Stimulated activated CD8-positive, alpha-beta memory T cell treated with anti-CD3 and anti-CD28 coated beads, Interleukin-15, amount 100 ng/mL, for 4 hours (primary cell): ENCODE results near the gene COL13A1.

ENCODE experiments used
- DNase-seq, 2 donors: peaks; one replicate each; pipeline ENCODE4 v3.0.0-alpha.2; 2020; ENCODE audit warnings: low read depth in 2 of 2

The COL13A1 gene

GRCh38 chr10:69885379-69886013 is 83.8 kb downstream of the COL13A1 start:
- DNase-seq = no peak

- DNase-seq = no peak
These were observed 87.3 kb downstream of the COL13A1 start for GRCh38 chr10:69888882-69889584.

DNA sequence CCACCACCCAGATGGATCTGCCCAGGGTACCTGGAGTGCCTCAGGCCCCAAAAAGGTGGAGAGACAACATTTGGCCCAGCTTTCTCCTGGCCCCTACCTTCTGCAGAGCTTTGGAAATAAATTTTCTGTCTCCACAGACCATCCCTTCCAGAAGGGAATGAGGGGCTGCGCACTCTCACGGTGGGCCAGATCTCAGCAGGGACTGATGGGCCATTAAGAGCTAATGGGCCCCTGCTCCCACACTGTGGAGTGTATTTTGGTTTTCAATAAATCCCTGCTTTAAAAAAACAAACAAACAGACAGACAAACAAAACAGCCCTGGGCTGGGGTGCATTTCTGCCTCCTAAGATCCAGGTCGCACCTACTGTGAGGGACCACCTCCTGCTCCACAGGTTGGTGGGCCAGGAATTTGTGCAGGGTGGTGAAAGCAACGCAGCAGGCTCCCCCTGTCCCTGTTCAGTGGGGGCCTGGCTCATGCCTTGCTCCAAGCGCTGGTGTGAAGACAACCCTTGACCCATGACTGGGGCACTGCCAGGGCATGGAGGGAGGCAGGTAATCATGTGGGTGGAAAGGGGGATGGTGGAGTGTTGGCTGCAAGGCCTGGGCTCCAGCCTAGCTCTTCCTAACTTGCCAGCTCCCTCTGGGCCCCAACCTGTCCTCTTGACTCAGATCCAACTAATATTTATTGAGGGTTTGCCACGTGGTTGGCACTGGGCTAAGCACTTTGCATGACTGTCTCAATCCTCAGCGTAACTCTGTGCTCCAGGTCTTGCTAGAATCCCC is 88.5 kb downstream of the COL13A1 start:
- DNase-seq = no peak

DNA sequence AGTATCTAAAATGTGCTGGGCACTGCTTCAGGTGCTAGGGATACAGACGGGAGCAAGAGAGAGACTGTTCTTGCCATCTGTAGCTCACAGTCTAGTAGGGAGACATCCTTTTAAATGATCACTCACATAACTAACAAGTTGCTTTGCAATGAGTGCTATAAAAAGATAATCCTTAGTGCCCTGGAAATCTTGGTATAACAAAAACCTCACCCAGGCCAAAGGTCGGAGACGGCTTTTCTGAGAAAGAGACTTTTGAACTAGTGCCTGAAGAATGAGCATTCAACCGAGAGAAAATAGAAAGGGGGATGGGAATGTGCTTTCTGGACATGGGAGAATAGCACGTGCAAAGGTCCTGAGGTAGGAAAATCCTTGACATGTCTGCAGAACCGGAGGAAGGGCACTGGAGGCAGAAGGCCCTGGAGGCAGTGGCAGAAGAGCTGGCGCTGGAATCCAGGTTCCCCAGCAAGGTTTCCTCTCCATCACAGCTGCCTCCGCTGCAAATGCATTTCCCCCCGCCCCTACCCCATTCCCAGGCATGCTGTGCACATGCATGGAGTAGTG is 89.4 kb downstream of the COL13A1 start:
- DNase-seq = no peak

GRCh38 chr10:69892406-69892805 is 90.7 kb downstream of the COL13A1 start:
- DNase-seq = no peak

DNA sequence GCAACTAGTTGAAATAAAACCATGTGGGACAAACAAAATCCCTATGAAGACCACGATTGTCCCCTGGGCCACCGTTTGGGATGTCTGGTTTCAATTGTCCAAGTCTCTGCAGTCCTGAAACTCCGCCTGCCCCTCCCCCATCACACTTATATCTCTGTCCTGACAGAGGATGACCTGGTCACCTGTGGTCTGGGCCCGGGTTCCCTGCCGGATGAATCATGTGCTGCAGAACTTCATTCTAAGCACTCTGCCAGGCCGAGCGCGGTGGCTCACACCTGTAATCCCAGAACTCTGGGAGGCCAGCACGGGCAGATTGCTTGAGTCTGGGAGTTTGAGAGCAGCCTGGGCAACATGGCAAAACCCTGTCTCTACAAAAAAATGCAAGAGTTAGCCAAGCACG is 91.1 kb downstream of the COL13A1 start:
- DNase-seq = no peak

DNA sequence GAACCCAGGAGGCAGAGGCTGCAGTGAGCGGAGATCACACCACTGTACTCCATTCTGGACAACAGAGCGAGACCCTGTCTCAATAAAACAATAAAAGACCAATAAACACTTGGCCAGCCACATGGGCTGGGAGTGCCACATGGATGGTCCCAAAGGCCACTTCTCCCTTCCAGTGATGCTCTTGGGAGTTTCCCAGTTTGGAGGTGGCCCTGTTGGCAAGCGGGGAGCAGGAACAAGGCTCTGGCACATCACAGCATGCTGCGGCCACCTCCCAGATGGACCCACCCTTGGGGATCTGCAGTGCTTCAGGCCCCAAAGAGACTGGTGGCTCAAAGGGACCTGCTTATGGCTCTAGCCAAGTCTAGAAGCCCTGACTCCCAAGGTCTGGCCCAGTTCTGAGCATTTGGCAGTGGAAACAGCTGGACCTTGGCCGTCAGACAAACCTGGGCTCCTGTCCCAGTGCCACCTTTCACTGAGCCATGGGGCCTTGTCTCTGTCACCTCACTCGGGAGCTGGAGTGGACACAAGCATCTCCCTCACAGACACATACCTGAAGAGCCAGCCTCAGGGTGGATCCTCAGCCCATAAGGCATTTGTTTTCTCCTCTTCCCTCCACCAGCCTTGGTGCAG is 91.7 kb downstream of the COL13A1 start:
- DNase-seq = no peak

GRCh38 chr10:69894156-69894555 is 92.5 kb downstream of the COL13A1 start:
- DNase-seq = no peak

DNA sequence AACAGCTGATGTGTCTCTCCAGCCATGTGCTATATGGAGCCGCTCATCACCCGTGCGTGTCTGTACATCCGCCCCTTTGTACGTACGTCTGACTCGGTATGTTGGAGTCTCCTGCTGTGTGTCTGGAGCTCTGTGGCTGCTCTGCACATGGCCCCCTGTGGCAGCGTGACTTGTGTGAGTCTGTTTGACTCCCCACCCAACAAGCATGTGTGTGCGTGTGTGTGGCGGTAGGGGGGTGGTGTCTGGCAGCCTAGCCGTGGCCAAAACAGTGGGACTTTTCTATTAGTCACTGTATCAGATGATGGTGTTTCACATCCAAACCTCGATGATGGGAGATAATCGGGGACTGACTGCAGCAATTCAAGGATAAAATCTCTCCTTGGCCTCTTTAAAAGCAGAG is 94.1 kb downstream of the COL13A1 start:
- DNase-seq = no peak

GRCh38 chr10:69896606-69897231 is 95.0 kb downstream of the COL13A1 start:
- DNase-seq = no peak

DNA sequence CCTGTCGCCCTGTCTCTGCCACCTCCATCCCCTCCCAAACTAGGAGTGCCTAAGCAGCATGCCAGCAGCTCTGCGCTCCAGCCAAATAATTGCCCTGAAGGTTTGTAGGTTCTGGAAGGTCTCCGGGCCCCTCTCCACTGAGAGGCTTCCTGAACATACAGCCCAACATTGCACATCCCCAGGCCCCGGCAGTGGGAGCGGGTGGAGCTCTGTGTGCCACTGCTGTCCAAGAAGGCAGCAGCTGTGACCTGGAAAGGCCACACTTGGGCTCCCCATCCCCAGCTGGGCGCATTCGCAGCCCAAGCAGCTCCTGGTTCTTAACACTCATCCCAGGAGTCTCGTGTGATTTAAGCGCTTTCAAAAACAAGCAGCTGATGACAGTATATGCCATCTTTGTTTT is 95.7 kb downstream of the COL13A1 start:
- DNase-seq = no peak

DNA sequence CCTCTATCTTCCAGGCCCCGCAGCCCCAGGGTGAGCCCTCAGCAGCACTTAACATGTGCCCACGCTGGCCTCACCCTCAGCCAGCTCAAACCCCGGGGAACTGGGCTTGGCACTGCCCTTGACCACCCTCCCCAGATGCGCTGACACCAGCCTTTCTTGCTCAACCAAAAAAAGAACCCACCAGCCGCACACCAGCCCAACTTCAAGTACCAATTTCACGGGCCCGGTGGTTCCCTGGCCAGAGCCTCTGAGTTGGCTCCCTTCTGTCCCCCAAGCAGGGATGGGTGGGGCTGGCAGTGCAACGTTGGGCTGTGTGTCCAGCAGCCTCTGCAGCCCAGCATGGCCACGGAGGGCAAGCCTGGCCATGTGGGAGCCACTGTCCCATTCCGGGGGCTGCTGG is 96.3 kb downstream of the COL13A1 start:
- DNase-seq = no peak

DNA sequence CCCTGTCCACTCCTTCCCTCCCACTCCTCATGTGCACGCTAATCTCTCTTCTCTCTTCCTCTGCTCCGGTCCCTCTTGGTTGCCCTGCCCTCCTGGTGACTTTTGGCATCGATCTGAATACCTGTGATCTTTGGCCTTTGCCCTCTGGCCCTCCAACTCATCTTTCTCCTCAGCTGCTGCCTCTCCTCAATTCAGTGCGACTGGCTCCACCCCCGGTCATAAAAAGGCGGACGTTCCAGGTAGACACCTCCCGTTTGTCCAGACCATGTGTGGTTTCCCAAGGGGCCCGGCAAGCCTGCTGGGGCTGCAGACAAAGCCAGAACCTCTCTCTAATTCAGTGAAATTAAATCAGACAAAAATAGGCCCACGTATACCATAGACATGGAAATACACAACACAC is 96.8 kb downstream of the COL13A1 start:
- no peak for DNase-seq

GRCh38 chr10:69898941-69899340 is 97.2 kb downstream of the COL13A1 start:
- no peak for DNase-seq

GRCh38 chr10:69899727-69900595 is 98.3 kb downstream of the COL13A1 start:
- no peak for DNase-seq

DNA sequence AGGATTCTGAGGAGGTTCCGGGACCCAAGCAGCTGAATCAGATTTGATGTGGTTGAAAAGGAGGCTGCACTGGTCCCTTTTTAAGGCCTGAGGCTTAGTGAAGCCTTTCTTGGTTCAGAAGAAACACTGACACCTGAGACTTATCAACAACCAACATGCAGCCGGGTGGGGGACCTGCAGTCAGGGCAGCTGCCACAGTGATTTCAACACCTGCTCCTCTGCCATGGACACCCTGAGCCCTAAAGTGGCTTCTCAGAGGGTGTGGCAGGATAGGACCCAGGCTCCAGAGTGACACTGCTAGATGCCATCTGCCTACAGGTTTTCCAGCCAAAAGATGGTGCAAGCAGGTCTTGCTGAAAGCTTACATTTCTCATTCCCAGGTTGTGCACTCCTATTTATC is 99.3 kb downstream of the COL13A1 start:
- no peak for DNase-seq

- DNase-seq = no peak
These were observed 100.2 kb downstream of the COL13A1 start for GRCh38 chr10:69901628-69902505.

- no peak for DNase-seq
These were observed 101.3 kb downstream of the COL13A1 start for GRCh38 chr10:69902835-69903535.

- DNase-seq = no peak
These were observed 102.8 kb downstream of the COL13A1 start for GRCh38 chr10:69904533-69904932.
